ENCODE data around the gene UBAP1. TPM values are rescaled to one million over a fixed set of nuclear protein-coding genes. Genes with fewer than 3 reads are reported as not detected.
"Not testable (repeated sequence)": the region's sequence is repeated elsewhere in the genome, so short reads cannot be mapped to it uniquely, and the experiment has no call there.

Gene UBAP1
- total and polyA plus RNA-seq, 2 donors (not counting 1 experiment from before 2014, with no cell fraction given): 20.4 to 27.0 TPM

DNA sequence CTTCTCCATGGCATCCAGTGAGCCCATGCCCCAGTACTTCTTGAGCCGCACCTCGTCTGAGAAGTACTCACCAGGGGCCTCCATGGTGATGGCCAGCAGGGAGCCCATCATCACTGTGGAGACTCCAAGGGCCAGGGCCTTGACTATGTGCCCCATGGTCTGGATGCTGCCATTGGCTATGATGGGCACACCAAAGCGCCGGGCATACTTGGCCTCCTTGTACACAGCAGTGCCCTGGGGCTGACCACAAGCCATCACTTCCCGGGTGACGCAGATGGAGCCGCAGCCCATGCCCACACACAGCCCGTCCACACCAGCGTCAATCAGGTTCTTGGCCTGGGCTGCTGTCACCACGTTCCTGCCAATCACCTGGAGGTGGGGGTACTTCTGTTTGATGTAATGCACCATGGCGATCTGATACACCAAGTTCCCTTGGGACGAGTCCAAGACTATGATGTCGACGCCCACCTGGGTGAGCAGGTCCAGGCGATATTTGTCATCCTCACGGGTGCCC, 45.4 kb upstream of the UBAP1 start:
- ATAC-seq (ENCODE audit: low read depth) (no peak), DNase-seq (no peak)
- Mint-ChIP-seq H3K27ac (peak overlapping the region; percentile 32), H3K9me3 (ENCODE audit: insufficient read depth) (no peaks in the 10 kb centered on the region), H3K4me1 (peaks cover 3% of the 10 kb centered on the region), H3K27me3 (peaks cover 40% of the 10 kb centered on the region), H3K4me3 (no peak overlapping the region)
- H3K79me2 ChIP-seq (ENCODE audit: control insufficient read depth, insufficient read depth, low read length): no peaks in the 10 kb centered on the region
- intact Hi-C loops (cut with micrococcal nuclease): no loop called here
- ChIA-PET CTCF (no interaction called here), POLR2A (no interaction called here)
- 94% methylated on average over 16 of the region's 16 CpGs for WGBS (ENCODE audit: insufficient coverage)
- H4K20me1 ChIP-seq (ENCODE audit: control insufficient read depth, insufficient read depth, low read length, poor library complexity, severe bottlenecking): no peaks in the 10 kb centered on the region
- no peak overlapping the region for H3K4me2 ChIP-seq (replicated peaks; ENCODE audit: low read depth, low read length, poor library complexity, severe bottlenecking)
- no peaks in the 10 kb centered on the region for H3K4me1 ChIP-seq (ENCODE audit: control insufficient read depth in 2 of 2, insufficient read depth in 2 of 2, low read length in 2 of 2)
- H3K9me3 ChIP-seq (ENCODE audit: control extremely low read depth in 1 of 3, control insufficient read depth in 2 of 3, insufficient read depth in 1 of 3, low read length in 2 of 3): peaks cover 0 to 44% (median 0%) of the 10 kb centered on the region in 3 donors
- TF ChIP-seq, protein P1, sequence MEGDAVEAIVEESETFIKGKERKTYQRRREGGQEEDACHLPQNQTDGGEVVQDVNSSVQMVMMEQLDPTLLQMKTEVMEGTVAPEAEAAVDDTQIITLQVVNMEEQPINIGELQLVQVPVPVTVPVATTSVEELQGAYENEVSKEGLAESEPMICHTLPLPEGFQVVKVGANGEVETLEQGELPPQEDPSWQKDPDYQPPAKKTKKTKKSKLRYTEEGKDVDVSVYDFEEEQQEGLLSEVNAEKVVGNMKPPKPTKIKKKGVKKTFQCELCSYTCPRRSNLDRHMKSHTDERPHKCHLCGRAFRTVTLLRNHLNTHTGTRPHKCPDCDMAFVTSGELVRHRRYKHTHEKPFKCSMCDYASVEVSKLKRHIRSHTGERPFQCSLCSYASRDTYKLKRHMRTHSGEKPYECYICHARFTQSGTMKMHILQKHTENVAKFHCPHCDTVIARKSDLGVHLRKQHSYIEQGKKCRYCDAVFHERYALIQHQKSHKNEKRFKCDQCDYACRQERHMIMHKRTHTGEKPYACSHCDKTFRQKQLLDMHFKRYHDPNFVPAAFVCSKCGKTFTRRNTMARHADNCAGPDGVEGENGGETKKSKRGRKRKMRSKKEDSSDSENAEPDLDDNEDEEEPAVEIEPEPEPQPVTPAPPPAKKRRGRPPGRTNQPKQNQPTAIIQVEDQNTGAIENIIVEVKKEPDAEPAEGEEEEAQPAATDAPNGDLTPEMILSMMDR (IDR thresholded peaks at IDR 0.05): no peak
- no peak for TF ChIP-seq EZH2 (IDR thresholded peaks at IDR 0.05; ENCODE audit: borderline replicate concordance, insufficient read depth, low read depth, low read length, poor library complexity, severe bottlenecking)
- H3K27ac ChIP-seq (ENCODE audit: low read length in 2 of 2): no peak overlapping the region
- H3K4me3 ChIP-seq (ENCODE audit: control extremely low read depth in 1 of 5, extremely low read depth in 1 of 5, insufficient read depth in 1 of 5, low read depth in 2 of 5, low read length in 4 of 5): no peak overlapping the region
- H3K36me3 ChIP-seq (replicated peaks in 1 of 2; ENCODE audit: control extremely low read depth in 1 of 2, control insufficient read depth in 1 of 2, extremely low read depth in 1 of 2, insufficient read depth in 2 of 2, low read length in 1 of 2): no peaks in the 10 kb centered on the region
- H3K9ac ChIP-seq (ENCODE audit: low read length): no peak overlapping the region
- peaks cover 0 to 72% (median 38%) of the 10 kb centered on the region in 4 experiments for H3K27me3 ChIP-seq (replicated peaks in 1 of 4; ENCODE audit: control extremely low read depth in 1 of 4, control insufficient read depth in 3 of 4, insufficient read depth in 4 of 4, low read length in 3 of 4)
- H2AFZ ChIP-seq (ENCODE audit: insufficient read depth, low read depth, low read length, poor library complexity, severe bottlenecking): no peak overlapping the region

DNA sequence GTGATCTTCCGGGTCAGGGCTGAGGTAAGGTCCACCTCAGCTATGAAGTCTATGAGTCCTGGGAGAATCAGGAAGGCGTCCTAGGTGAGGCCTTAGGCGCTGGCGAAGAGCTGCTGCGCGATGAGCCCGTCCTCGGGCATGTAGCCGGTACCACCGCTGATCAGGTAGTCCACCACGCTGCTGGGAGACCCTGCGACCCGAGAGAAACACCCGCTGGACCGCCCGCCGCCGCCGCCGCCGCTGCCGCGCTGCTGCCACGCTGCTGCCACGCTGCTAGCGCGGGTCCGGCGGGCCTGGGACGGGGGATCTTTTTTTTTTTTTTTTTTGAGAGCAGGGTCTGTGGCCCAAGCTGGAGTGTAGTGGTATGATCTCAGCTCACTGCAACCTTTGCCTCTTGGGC, 44.3 kb upstream of the UBAP1 start:
- Histone ChIP-seq H3K4me3 (ENCODE audit: control extremely low read depth in 1 of 5, extremely low read depth in 1 of 5, insufficient read depth in 1 of 5, low read depth in 2 of 5, low read length in 4 of 5) (no peak overlapping the region), H3K79me2 (ENCODE audit: control insufficient read depth, insufficient read depth, low read length) (no peaks in the 10 kb centered on the region), H2AFZ (ENCODE audit: insufficient read depth, low read depth, low read length, poor library complexity, severe bottlenecking) (no peak overlapping the region), H3K4me1 (ENCODE audit: control insufficient read depth in 2 of 2, insufficient read depth in 2 of 2, low read length in 2 of 2) (no peaks in the 10 kb centered on the region), H3K27me3 (replicated peaks in 1 of 4; ENCODE audit: control extremely low read depth in 1 of 4, control insufficient read depth in 3 of 4, insufficient read depth in 4 of 4, low read length in 3 of 4) (peaks cover 0 to 72% (median 37%) of the 10 kb centered on the region in 4 experiments), H3K36me3 (replicated peaks in 1 of 2; ENCODE audit: control extremely low read depth in 1 of 2, control insufficient read depth in 1 of 2, extremely low read depth in 1 of 2, insufficient read depth in 2 of 2, low read length in 1 of 2) (no peaks in the 10 kb centered on the region), H3K27ac (ENCODE audit: low read length in 2 of 2) (no peak overlapping the region), H3K9me3 (ENCODE audit: control extremely low read depth in 1 of 3, control insufficient read depth in 2 of 3, insufficient read depth in 1 of 3, low read length in 2 of 3) (peaks cover 0 to 42% (median 0%) of the 10 kb centered on the region in 3 donors), H4K20me1 (ENCODE audit: control insufficient read depth, insufficient read depth, low read length, poor library complexity, severe bottlenecking) (no peaks in the 10 kb centered on the region), H3K4me2 (replicated peaks; ENCODE audit: low read depth, low read length, poor library complexity, severe bottlenecking) (no peak overlapping the region), H3K9ac (ENCODE audit: low read length) (no peak overlapping the region)
- CTCF ChIA-PET: no interaction called here
- DNase-seq: no peak
- intact Hi-C loops (cut with micrococcal nuclease): no loop called here
- Mint-ChIP-seq H3K9me3 (ENCODE audit: insufficient read depth) (no peaks in the 10 kb centered on the region), H3K27me3 (peaks cover 38% of the 10 kb centered on the region), H3K27ac (no peak overlapping the region), H3K4me1 (peaks cover 3% of the 10 kb centered on the region), H3K4me3 (no peak overlapping the region)
- no peak for TF ChIP-seq EZH2 (IDR thresholded peaks at IDR 0.05; ENCODE audit: borderline replicate concordance, insufficient read depth, low read depth, low read length, poor library complexity, severe bottlenecking)
- TF ChIP-seq, protein P1 (IDR thresholded peaks at IDR 0.05): no peak
- 96% methylated on average over 24 of the region's 30 CpGs for WGBS (ENCODE audit: insufficient coverage)
- ATAC-seq (ENCODE audit: low read depth): no peak
- POLR2A ChIA-PET: no interaction called here

DNA sequence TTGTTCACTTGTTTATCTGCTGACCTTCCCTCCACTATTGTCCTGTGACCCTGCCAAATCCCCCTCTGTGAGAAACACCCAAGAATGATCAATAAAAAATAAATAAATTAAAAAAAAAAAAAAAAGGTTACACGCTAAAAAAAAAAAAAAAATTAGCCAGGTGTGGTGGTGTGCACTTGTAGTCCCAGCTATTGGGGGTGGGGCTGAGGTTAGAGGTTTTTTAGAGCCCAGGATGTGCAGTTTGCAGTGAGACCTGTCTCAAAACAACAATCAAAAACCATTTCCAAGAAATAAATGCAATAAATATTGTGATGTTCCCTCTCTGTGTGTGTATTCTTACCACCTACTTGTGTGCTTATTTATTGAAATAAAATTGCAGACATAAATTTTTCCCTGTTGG, 40.2 kb upstream of the UBAP1 start:
- peaks cover 0 to 61% (median 28%) of the 10 kb centered on the region in 4 experiments for H3K27me3 ChIP-seq (replicated peaks in 1 of 4; ENCODE audit: control extremely low read depth in 1 of 4, control insufficient read depth in 3 of 4, insufficient read depth in 4 of 4, low read length in 3 of 4)
- H4K20me1 ChIP-seq (ENCODE audit: control insufficient read depth, insufficient read depth, low read length, poor library complexity, severe bottlenecking); POLR2A ChIA-PET; DNase-seq; H3K36me3 ChIP-seq (replicated peaks in 1 of 2; ENCODE audit: control extremely low read depth in 1 of 2, control insufficient read depth in 1 of 2, extremely low read depth in 1 of 2, insufficient read depth in 2 of 2, low read length in 1 of 2); H3K9ac ChIP-seq (ENCODE audit: low read length); H3K79me2 ChIP-seq (ENCODE audit: control insufficient read depth, insufficient read depth, low read length); intact Hi-C loops (cut with micrococcal nuclease); H3K4me3 ChIP-seq (ENCODE audit: control extremely low read depth in 1 of 5, extremely low read depth in 1 of 5, insufficient read depth in 1 of 5, low read depth in 2 of 5, low read length in 4 of 5); H3K4me1 Mint-ChIP-seq; H3K9me3 Mint-ChIP-seq (ENCODE audit: insufficient read depth); H3K27ac ChIP-seq (ENCODE audit: low read length in 2 of 2); H3K27ac Mint-ChIP-seq; H3K4me3 Mint-ChIP-seq; H3K4me2 ChIP-seq (replicated peaks; ENCODE audit: low read depth, low read length, poor library complexity, severe bottlenecking); H2AFZ ChIP-seq (ENCODE audit: insufficient read depth, low read depth, low read length, poor library complexity, severe bottlenecking); ATAC-seq (ENCODE audit: low read depth); CTCF ChIA-PET; H3K4me1 ChIP-seq (ENCODE audit: control insufficient read depth in 2 of 2, insufficient read depth in 2 of 2, low read length in 2 of 2): not testable (repeated sequence)
- H3K9me3 ChIP-seq (ENCODE audit: control extremely low read depth in 1 of 3, control insufficient read depth in 2 of 3, insufficient read depth in 1 of 3, low read length in 2 of 3): peaks cover 0 to 25% (median 0%) of the 10 kb centered on the region in 3 donors
- peaks cover 39% of the 10 kb centered on the region for H3K27me3 Mint-ChIP-seq
- no CpG with 5 or more reads among the region's 1 CpG for WGBS (ENCODE audit: insufficient coverage)

Data from B cell (primary cell).